Muscle of leg (tissue), 11 donors: ENCODE data around the gene GRID1. TPM values are rescaled to one million over a fixed set of nuclear protein-coding genes. Genes with fewer than 3 reads are reported as not detected.

Experiments used
- DNase-seq: peaks from one replicate; pipeline ENCODE4 v3.0.0; 2013
- H3K27ac ChIP-seq: one replicate; pipeline ENCODE4 v1.5.1; 2013; ENCODE audit warnings: mild to moderate bottlenecking, low read length, control low read depth
- H3K27me3 ChIP-seq: one replicate; pipeline ENCODE4 v1.6.1; 2013; ENCODE audit warnings: low read length; ENCODE audit not compliant: control insufficient read depth, insufficient read depth
- H3K36me3 ChIP-seq: one replicate; pipeline ENCODE4 v1.6.1; 2013; ENCODE audit warnings: low read length; ENCODE audit not compliant: control insufficient read depth, insufficient read depth
- H3K4me1 ChIP-seq: one replicate; pipeline ENCODE4 v1.6.1; 2013; ENCODE audit warnings: low read length; ENCODE audit not compliant: control insufficient read depth, insufficient read depth
- H3K4me3 ChIP-seq: one replicate; pipeline ENCODE4 v1.5.1; 2013; ENCODE audit warnings: low read length, control low read depth
- H3K9me3 ChIP-seq: replicated peaks from 2 replicates; pipeline ENCODE4 v1.6.1; 2013; ENCODE audit warnings: low read depth, low read length; ENCODE audit not compliant: control insufficient read depth
- WGBS: methylation state at CpG from one replicate; pipeline ENCODE4 v1.1.5; 2013; ENCODE audit warnings: missing lambda C conversion rate; ENCODE audit not compliant: insufficient coverage; 5-methylcytosine and 5-hydroxymethylcytosine counted together
- polyA plus RNA-seq, 8 donors: library from polyadenylated mRNA; unstranded; fragments of 120-200 nt; gene quantifications; one replicate each; pipeline versions ENCODE4 v1.2.1 to v1.2.3, GENCODE V29; 2013; ENCODE audit warnings: inconsistent platforms in 1 of 8, low replicate concordance in 1 of 8; ENCODE audit not compliant: insufficient read length in 8 of 8, insufficient read depth in 1 of 8
- total RNA-seq: library from RNA; stranded (reverse); fragments of 120-200 nt; gene quantifications from one replicate; pipeline ENCODE4 v1.2.4, GENCODE V29; 2013

The GRID1 gene
- total and polyA plus RNA-seq, 9 donors = 2.4 to 6.1 (median 3.1) TPM

- WGBS = 92% methylated on average over 1 of the region's 3 CpGs
- H3K36me3 ChIP-seq = no peaks in the 10 kb centered on the region
These were observed 785.2 kb downstream of the GRID1 start for GRCh38 chr10:85581371-85581770.

GRCh38 chr10:85580585-85580984, 786.0 kb downstream of the GRID1 start:
- Histone ChIP-seq H3K4me3 (no peak overlapping the region), H3K9me3 (peaks cover 3% of the 10 kb centered on the region), H3K4me1 (no peaks in the 10 kb centered on the region), H3K27me3 (no peaks in the 10 kb centered on the region), H3K36me3 (no peaks in the 10 kb centered on the region), H3K27ac (no peak overlapping the region)
- 41% methylated on average over 2 of the region's 2 CpGs for WGBS
- no peak for DNase-seq

More at GRCh38 chr10:85581371-85581770, 785.2 kb downstream of the GRID1 start:
- no peak for DNase-seq
- Histone ChIP-seq H3K4me1 (no peaks in the 10 kb centered on the region), H3K4me3 (no peak overlapping the region), H3K9me3 (peaks cover 3% of the 10 kb centered on the region), H3K27ac (no peak overlapping the region), H3K27me3 (no peaks in the 10 kb centered on the region)

- DNase-seq = no peak
- no peaks in the 10 kb centered on the region for H3K4me1 ChIP-seq
- no peak overlapping the region for H3K27ac ChIP-seq
- WGBS = 60% methylated on average over 2 of the region's 2 CpGs
- H3K9me3 ChIP-seq = peaks cover 3% of the 10 kb centered on the region
- no peaks in the 10 kb centered on the region for H3K27me3 ChIP-seq
- no peak overlapping the region for H3K4me3 ChIP-seq
- H3K36me3 ChIP-seq = no peaks in the 10 kb centered on the region
These were observed 787.7 kb downstream of the GRID1 start for GRCh38 chr10:85578860-85579259.

GRCh38 chr10:85575441-85575840, 791.2 kb downstream of the GRID1 start:
- H3K4me1 ChIP-seq = no peaks in the 10 kb centered on the region
- no peaks in the 10 kb centered on the region for H3K9me3 ChIP-seq
- H3K4me3 ChIP-seq = no peak overlapping the region
- no peak overlapping the region for H3K27ac ChIP-seq
- H3K36me3 ChIP-seq = no peaks in the 10 kb centered on the region
- no peak for DNase-seq
- 77% methylated on average over 1 of the region's 1 CpG for WGBS
- no peaks in the 10 kb centered on the region for H3K27me3 ChIP-seq

GRCh38 chr10:85570871-85571270, 795.7 kb downstream of the GRID1 start:
- H3K27me3 ChIP-seq = no peaks in the 10 kb centered on the region
- no peak overlapping the region for H3K4me3 ChIP-seq
- no peaks in the 10 kb centered on the region for H3K9me3 ChIP-seq
- DNase-seq = no peak
- H3K4me1 ChIP-seq = no peaks in the 10 kb centered on the region
- no peak overlapping the region for H3K27ac ChIP-seq
- no CpG with 5 or more reads among the region's 1 CpG for WGBS
- H3K36me3 ChIP-seq = no peaks in the 10 kb centered on the region

- Histone ChIP-seq H3K9me3 (no peaks in the 10 kb centered on the region), H3K4me3 (no peak overlapping the region), H3K27me3 (no peaks in the 10 kb centered on the region), H3K27ac (no peak overlapping the region), H3K4me1 (no peaks in the 10 kb centered on the region), H3K36me3 (no peaks in the 10 kb centered on the region)
- no CpG with 5 or more reads among the region's 1 CpG for WGBS
- DNase-seq = no peak
These were observed 801.2 kb downstream of the GRID1 start for GRCh38 chr10:85565381-85565780.

GRCh38 chr10:85558533-85558932, 808.1 kb downstream of the GRID1 start:
- H3K9me3 ChIP-seq = no peaks in the 10 kb centered on the region
- H3K27ac ChIP-seq = no peak overlapping the region
- no peaks in the 10 kb centered on the region for H3K27me3 ChIP-seq
- H3K4me1 ChIP-seq = no peaks in the 10 kb centered on the region
- DNase-seq = no peak
- no peaks in the 10 kb centered on the region for H3K36me3 ChIP-seq
- no peak overlapping the region for H3K4me3 ChIP-seq
- 85% methylated on average over 3 of the region's 6 CpGs for WGBS

GRCh38 chr10:85557706-85558105, 808.9 kb downstream of the GRID1 start:
- no CpG with 5 or more reads among the region's 2 CpGs for WGBS
- Histone ChIP-seq H3K36me3 (no peaks in the 10 kb centered on the region), H3K9me3 (no peaks in the 10 kb centered on the region), H3K27ac (no peak overlapping the region), H3K4me3 (no peak overlapping the region), H3K4me1 (no peaks in the 10 kb centered on the region), H3K27me3 (no peaks in the 10 kb centered on the region)
- DNase-seq = no peak

GRCh38 chr10:85557077-85557476, 809.5 kb downstream of the GRID1 start:
- Histone ChIP-seq H3K36me3 (no peaks in the 10 kb centered on the region), H3K9me3 (no peaks in the 10 kb centered on the region), H3K4me3 (no peak overlapping the region), H3K27me3 (no peaks in the 10 kb centered on the region), H3K4me1 (no peaks in the 10 kb centered on the region), H3K27ac (no peak overlapping the region)
- WGBS = 80% methylated on average over 2 of the region's 2 CpGs
- DNase-seq = no peak
